ENCODE data around the gene ZFPM1.

ZFPM1 gene

GRCh38 chr16:88500255-88500661, 47.2 kb downstream of the ZFPM1 start:
- no peak for DNase-seq (ENCODE audit: low spot score)
- no peak for TF ChIP-seq CTCF (IDR thresholded peaks at IDR 0.05; ENCODE audit: extremely low read depth, missing control alignments)

- TF ChIP-seq CTCF (IDR thresholded peaks at IDR 0.05; ENCODE audit: extremely low read depth, missing control alignments) = no peak
- no peak for DNase-seq (ENCODE audit: low spot score)
These were observed 49.3 kb downstream of the ZFPM1 start for GRCh38 chr16:88502371-88502770.

- TF ChIP-seq CTCF (IDR thresholded peaks at IDR 0.05; ENCODE audit: extremely low read depth, missing control alignments) = no peak
These were observed 49.7 kb downstream of the ZFPM1 start for GRCh38 chr16:88502776-88503280.

GRCh38 chr16:88503374-88503770, 50.3 kb downstream of the ZFPM1 start:
- TF ChIP-seq CTCF (IDR thresholded peaks at IDR 0.05; ENCODE audit: extremely low read depth, missing control alignments) = no peak
- no peak for DNase-seq (ENCODE audit: low spot score)

More at GRCh38 chr16:88502776-88503280, 49.7 kb downstream of the ZFPM1 start:
- DNase-seq (ENCODE audit: low spot score) = no peak

GRCh38 chr16:88503771-88504488, 50.9 kb downstream of the ZFPM1 start:
- no peak for TF ChIP-seq CTCF (IDR thresholded peaks at IDR 0.05; ENCODE audit: extremely low read depth, missing control alignments)
- DNase-seq (ENCODE audit: low spot score) = no peak

- no peak for DNase-seq (ENCODE audit: low spot score)
- no peak for TF ChIP-seq CTCF (IDR thresholded peaks at IDR 0.05; ENCODE audit: extremely low read depth, missing control alignments)
These were observed 51.7 kb downstream of the ZFPM1 start for GRCh38 chr16:88504489-88505404.
